NCI-H2081 treated with DMSO at 0.1 percent for 48 hours (cell line): ENCODE data around the gene ATP5MG.

Source experiments
- DNase-seq: peaks from one replicate; lab custom pipeline; 2025; lab: John Stamatoyannopoulos, UW

Gene ATP5MG

GRCh38 chr11:118442908-118443589 is 41.6 kb downstream of the ATP5MG start:
- DNase-seq = no peak

DNA sequence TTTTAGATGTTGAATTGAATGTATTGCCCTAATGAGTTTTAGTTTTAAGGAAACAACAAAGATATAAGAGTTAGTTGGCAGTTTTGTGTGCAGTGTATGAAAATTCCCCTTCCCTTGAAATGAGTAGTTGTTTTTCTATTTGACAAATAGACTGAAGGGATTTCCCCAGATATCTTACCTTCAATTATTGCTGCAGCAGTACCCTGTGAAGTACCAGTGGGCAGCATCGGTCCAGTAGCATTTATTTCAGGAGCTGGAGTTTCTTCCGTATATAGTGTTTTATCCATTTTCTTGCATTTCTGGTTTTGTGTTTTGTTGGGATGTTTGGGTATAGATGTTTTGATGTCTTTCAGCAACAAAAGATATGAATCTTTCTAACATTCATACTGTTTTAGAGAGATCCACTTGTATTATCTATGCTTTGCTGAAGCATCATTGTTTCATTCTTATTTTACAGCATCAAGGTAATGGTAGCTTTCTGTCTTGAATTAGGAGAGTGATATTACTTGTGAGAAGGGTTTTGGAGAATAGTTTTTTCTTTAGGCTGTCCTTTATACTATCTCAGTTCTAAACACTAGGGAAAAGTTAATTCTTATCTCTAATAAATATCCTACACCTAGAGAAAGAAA is 42.3 kb downstream of the ATP5MG start:
- no peak for DNase-seq

- no peak for DNase-seq
Measured at GRCh38 chr11:118447423-118447822, 46.0 kb downstream of the ATP5MG start.

- no peak for DNase-seq
Measured at GRCh38 chr11:118448294-118448693, 46.9 kb downstream of the ATP5MG start.

GRCh38 chr11:118449316-118449918 is 48.0 kb downstream of the ATP5MG start:
- no peak for DNase-seq

GRCh38 chr11:118450451-118450850 is 49.0 kb downstream of the ATP5MG start:
- no peak for DNase-seq
